HG03280 (cell line): Measurements from ENCODE around the gene PARD3.
A peak's percentile ranks its signal among the peaks of the same experiment; 100 is the strongest.
"Not testable (repeated sequence)": the region's sequence is repeated elsewhere in the genome, so short reads cannot be mapped to it uniquely, and the experiment has no call there.

Experiments used
- ATAC-seq: cut with Tn5 transposase; IDR thresholded peaks from one replicate; pipeline ENCODE4 v1.9.1; 2021; ENCODE audit warnings: mild to moderate bottlenecking, moderate library complexity; ENCODE audit not compliant: unreplicated experiment

Gene PARD3

GRCh38 chr10:34655286-34656170 lies 159.6 kb downstream of the PARD3 start:
- no peak for ATAC-seq

GRCh38 chr10:34654211-34654610 lies 160.9 kb downstream of the PARD3 start:
- no peak for ATAC-seq

- no peak for ATAC-seq
Observed at GRCh38 chr10:34653530-34653929, 161.6 kb downstream of the PARD3 start.

- no peak for ATAC-seq
Observed at GRCh38 chr10:34651416-34652195, 163.5 kb downstream of the PARD3 start.

- no peak for ATAC-seq
Observed at GRCh38 chr10:34650156-34650555, 164.9 kb downstream of the PARD3 start.

- ATAC-seq = no peak
Observed at GRCh38 chr10:34649385-34649784, 165.7 kb downstream of the PARD3 start.

- no peak for ATAC-seq
Observed at GRCh38 chr10:34648919-34649318, 166.2 kb downstream of the PARD3 start.

GRCh38 chr10:34647875-34648865 lies 166.9 kb downstream of the PARD3 start:
- no peak for ATAC-seq

- no peak for ATAC-seq
Observed at GRCh38 chr10:34647160-34647559, 167.9 kb downstream of the PARD3 start.

GRCh38 chr10:34646331-34646730 lies 168.8 kb downstream of the PARD3 start:
- no peak for ATAC-seq

GRCh38 chr10:34644815-34645214 lies 170.3 kb downstream of the PARD3 start:
- not testable (repeated sequence) for ATAC-seq

- no peak for ATAC-seq
Observed at GRCh38 chr10:34644224-34644623, 170.9 kb downstream of the PARD3 start.

GRCh38 chr10:34643620-34644019 lies 171.5 kb downstream of the PARD3 start:
- ATAC-seq = no peak

- no peak for ATAC-seq
Observed at GRCh38 chr10:34641913-34642558, 173.1 kb downstream of the PARD3 start.

GRCh38 chr10:34641147-34641912 lies 173.8 kb downstream of the PARD3 start:
- no peak for ATAC-seq

- peak; percentile 40 for ATAC-seq
Observed at GRCh38 chr10:34638406-34639054, 176.6 kb downstream of the PARD3 start.

- ATAC-seq = peak; percentile 87
Observed at GRCh38 chr10:34637418-34637911, 177.6 kb downstream of the PARD3 start.

- no peak for ATAC-seq
Observed at GRCh38 chr10:34635111-34635510, 180.0 kb downstream of the PARD3 start.

- ATAC-seq = no peak
Observed at GRCh38 chr10:34633374-34633773, 181.7 kb downstream of the PARD3 start.
